B cell (primary cell): ENCODE data around the gene SORL1. TPM values are rescaled to one million over a fixed set of nuclear protein-coding genes. Genes with fewer than 3 reads are reported as not detected.

Experiments
- ATAC-seq: fragments of 200-7000 bp; cut with Tn5 transposase; one replicate; pipeline ENCODE4 v1.10.0; 2021; ENCODE audit warnings: low read depth, mild to moderate bottlenecking, moderate number of reproducible peaks, moderate library complexity
- CTCF ChIA-PET: fragments of 350-600 bp; sonication (Branson Sonifier 250); formaldehyde crosslinking; loops from one replicate; lab custom pipeline; 2021; ENCODE audit warnings: antibody characterized with exemption, inconsistent platforms; lab: Charles Lee
- POLR2A ChIA-PET: fragments of 350-600 bp; sonication (Branson Sonifier 250); formaldehyde crosslinking; loops from one replicate; lab custom pipeline; 2021; ENCODE audit warnings: antibody characterized with exemption; lab: Charles Lee
- DNase-seq: peaks from one replicate; pipeline ENCODE4 v3.0.0; 2013
- H2AFZ ChIP-seq: 2 replicates; pipeline ENCODE4 v1.6.1; 2012; ENCODE audit warnings: mild to moderate bottlenecking, low read depth, low read length; ENCODE audit not compliant: insufficient read depth, poor library complexity, severe bottlenecking
- H3K27ac ChIP-seq, 2 donors: 1 replicate in 1 of 2; 2 replicates in 1 of 2; pipeline ENCODE4 v1.5.1; 2012 to 2013; ENCODE audit warnings: low read length in 2 of 2, mild to moderate bottlenecking in 2 of 2, moderate library complexity in 1 of 2
- H3K27me3 ChIP-seq, 4 experiments: fragments of 200-600 bp in 1 of 4; sonication (generic) in 1 of 4; replicated peaks in 1 of 4; 1 replicate in 2 of 4; 2 replicates in 2 of 4; pipeline versions ENCODE4 v1.6.1 to v1.7.0; 2013 to 2016; ENCODE audit warnings: low read length in 3 of 4, mild to moderate bottlenecking in 2 of 4, mixed read lengths in 1 of 4, moderate library complexity in 1 of 4; ENCODE audit not compliant: insufficient read depth in 4 of 4, control insufficient read depth in 3 of 4; ENCODE audit errors: control extremely low read depth in 1 of 4
- H3K36me3 ChIP-seq, 2 experiments: replicated peaks in 1 of 2; 1 replicate in 1 of 2; 2 replicates in 1 of 2; pipeline versions ENCODE4 v1.6.1 to v1.7.1; 2013; ENCODE audit warnings: low read length in 1 of 2; ENCODE audit not compliant: insufficient read depth in 2 of 2, control insufficient read depth in 1 of 2; ENCODE audit errors: control extremely low read depth in 1 of 2, extremely low read depth in 1 of 2
- H3K4me1 ChIP-seq, 2 donors: fragments of 200-600 bp in 1 of 2; sonication (generic) in 1 of 2; 1 replicate in 1 of 2; 2 replicates in 1 of 2; pipeline versions ENCODE4 v1.5.1 to v1.6.1; 2013 to 2017; ENCODE audit warnings: low read length in 2 of 2; ENCODE audit not compliant: control insufficient read depth in 2 of 2, insufficient read depth in 2 of 2
- H3K4me2 ChIP-seq: replicated peaks from 2 replicates; pipeline ENCODE3; 2012; ENCODE audit warnings: mild to moderate bottlenecking, low read depth, low read length; ENCODE audit not compliant: poor library complexity, severe bottlenecking
- H3K4me3 ChIP-seq, 5 experiments: fragments of 200-600 bp in 1 of 5; sonication (generic) in 1 of 5; 1 replicate in 3 of 5; 2 replicates in 2 of 5; pipeline versions ENCODE4 v1.5.1 to v1.7.0; 2011 to 2016; ENCODE audit warnings: low read length in 4 of 5, mild to moderate bottlenecking in 4 of 5, low read depth in 2 of 5, control low read depth in 1 of 5, moderate library complexity in 1 of 5; ENCODE audit not compliant: insufficient read depth in 1 of 5; ENCODE audit errors: control extremely low read depth in 1 of 5, extremely low read depth in 1 of 5
- H3K79me2 ChIP-seq: fragments of 200-600 bp; sonication (generic); one replicate; pipeline ENCODE4 v1.6.0; 2016; ENCODE audit warnings: low read length; ENCODE audit not compliant: control insufficient read depth, insufficient read depth
- H3K9ac ChIP-seq: fragments of 200-600 bp; sonication (generic); 2 replicates; pipeline ENCODE4 v1.6.1; 2017; ENCODE audit warnings: mild to moderate bottlenecking, low read length, moderate library complexity
- H3K9me3 ChIP-seq, 3 donors: one replicate each; pipeline versions ENCODE4 v1.6.1 to v1.7.1; 2013; ENCODE audit warnings: low read length in 2 of 3; ENCODE audit not compliant: control insufficient read depth in 2 of 3, insufficient read depth in 1 of 3; ENCODE audit errors: control extremely low read depth in 1 of 3
- H4K20me1 ChIP-seq: 2 replicates; pipeline ENCODE4 v1.6.0; 2012; ENCODE audit warnings: mild to moderate bottlenecking, low read length; ENCODE audit not compliant: insufficient read depth, control insufficient read depth, poor library complexity, severe bottlenecking
- H3K27ac Mint-ChIP-seq: one replicate; pipeline ENCODE4 v1.8.0; 2021; ENCODE audit warnings: mixed read lengths
- H3K27me3 Mint-ChIP-seq: one replicate; pipeline ENCODE4 v1.8.0; 2021; ENCODE audit warnings: mixed read lengths
- H3K4me1 Mint-ChIP-seq: one replicate; pipeline ENCODE4 v1.8.0; 2021; ENCODE audit warnings: mixed read lengths
- H3K4me3 Mint-ChIP-seq: one replicate; pipeline ENCODE4 v1.8.0; 2021; ENCODE audit warnings: mixed read lengths
- H3K9me3 Mint-ChIP-seq: one replicate; pipeline ENCODE4 v1.8.0; 2022; ENCODE audit warnings: mixed read lengths; ENCODE audit not compliant: insufficient read depth
- EZH2 ChIP-seq: IDR thresholded peaks from 2 replicates; pipeline ENCODE4 v1.6.1; 2012; ENCODE audit warnings: borderline replicate concordance, low read depth, mild to moderate bottlenecking, moderate library complexity, low read length; ENCODE audit not compliant: insufficient read depth, poor library complexity, severe bottlenecking
- WGBS: methylation state at CpG from one replicate; pipeline ENCODE4 v1.1.5; 2013; ENCODE audit warnings: missing lambda C conversion rate; ENCODE audit not compliant: insufficient coverage; 5-methylcytosine and 5-hydroxymethylcytosine counted together
- intact Hi-C: fragments of 100-400 bp; cut with micrococcal nuclease; formaldehyde crosslinking; loops from one replicate; pipeline ENCODE4 v1.10.0; 2022
- polyA plus RNA-seq: library from polyadenylated mRNA; depleted of rRNA; stranded (reverse); fragments of >200 nt; gene quantifications from 2 replicates; pipeline ENCODE4 v1.2.3, GENCODE V29; 2012
- total RNA-seq, 2 donors: library from RNA; stranded (reverse); fragments of 120-200 nt in 1 of 2; gene quantifications; 1 replicate in 1 of 2; 2 replicates in 1 of 2; pipeline versions ENCODE4 v1.2.3 to v1.2.4, GENCODE V29; 2013 to 2022
- TF ChIP-seq, protein P1 (sequence below): fragments of 200-600 bp; IDR thresholded peaks from one replicate; pipeline ENCODE4 v1.8.0; 2022; ENCODE audit warnings: antibody characterized with exemption, mild to moderate bottlenecking

The SORL1 gene
- total and polyA plus RNA-seq, 2 donors (not counting 1 experiment from before 2014, with no cell fraction given) = 13.0 to 396 TPM

DNA sequence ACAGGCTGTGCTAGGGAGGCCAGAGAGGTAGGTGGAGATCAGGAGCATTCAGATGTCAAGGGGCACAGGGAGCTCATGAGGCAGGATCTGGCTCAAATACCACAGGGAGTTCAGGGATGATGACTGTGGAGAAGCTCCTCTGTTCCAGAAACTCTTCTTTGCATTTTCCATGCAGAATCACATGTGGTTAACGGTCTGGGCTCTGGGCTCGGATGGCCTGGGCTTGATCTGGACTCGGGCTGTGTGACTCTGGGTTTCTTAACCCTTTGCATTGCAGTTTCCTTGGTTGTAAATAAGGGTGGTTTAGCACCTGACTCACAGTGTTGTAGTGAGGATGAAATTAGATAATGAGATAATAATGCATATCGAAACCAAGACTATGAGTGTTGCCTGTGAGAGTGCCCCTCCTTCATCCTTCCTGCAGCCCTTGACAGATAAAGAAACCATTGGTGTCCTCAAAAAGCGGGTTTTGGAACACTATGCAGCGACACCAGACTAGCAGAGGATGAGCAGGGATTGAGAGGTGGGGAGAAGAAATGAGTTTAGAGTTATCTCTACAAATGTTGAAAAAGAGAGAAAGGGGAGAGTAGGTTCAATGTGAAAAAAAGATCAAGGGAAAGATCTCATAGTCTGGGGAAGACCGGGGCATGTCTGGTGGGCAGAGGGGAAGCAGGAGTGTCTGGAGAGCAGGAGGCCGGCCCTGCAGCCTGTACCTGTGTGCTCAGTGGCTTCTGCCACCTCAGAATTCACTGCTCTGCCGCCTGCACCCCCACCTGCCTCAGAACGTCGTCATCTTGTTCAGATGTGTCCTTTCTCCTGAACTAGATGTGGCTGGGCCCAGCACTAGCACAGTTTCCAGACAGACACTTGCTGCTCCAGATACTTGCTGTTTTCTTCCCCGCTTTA, 198.5 kb downstream of the SORL1 start:
- CTCF ChIA-PET = no interaction called here
- intact Hi-C loops = loop anchor here (10.0 kb wide), 1 partner anchor 1204 kb away; no protein-coding TSS in a partner anchor

DNA sequence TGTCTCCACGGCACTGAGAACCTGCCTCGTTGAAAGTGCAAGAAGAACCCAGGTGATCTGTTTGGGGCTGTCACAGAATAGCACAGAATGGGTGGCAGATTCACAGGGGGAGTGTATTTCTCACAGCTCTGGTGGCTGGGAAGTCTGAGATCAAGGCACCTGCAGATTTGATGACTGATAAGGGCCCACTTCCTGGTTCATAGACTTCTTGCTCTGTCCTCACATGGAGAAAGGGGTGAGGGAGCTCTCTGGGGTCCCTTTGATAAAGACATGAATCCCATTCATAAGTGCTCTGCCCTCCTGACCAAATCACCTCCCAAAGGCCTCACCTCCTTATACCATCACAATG, 199.1 kb downstream of the SORL1 start:
- WGBS = 86% methylated on average over 2 of the region's 2 CpGs
- no peak for ATAC-seq
- no peak overlapping the region for H3K27ac Mint-ChIP-seq

More for the DNA sequence above, 198.5 kb downstream of the SORL1 start:
- H3K27me3 ChIP-seq = peaks cover 0 to 8% (median 4%) of the 10 kb centered on the region in 4 experiments
- POLR2A ChIA-PET = no interaction called here
- H3K9me3 Mint-ChIP-seq = no peaks in the 10 kb centered on the region
- TF ChIP-seq, protein P1, sequence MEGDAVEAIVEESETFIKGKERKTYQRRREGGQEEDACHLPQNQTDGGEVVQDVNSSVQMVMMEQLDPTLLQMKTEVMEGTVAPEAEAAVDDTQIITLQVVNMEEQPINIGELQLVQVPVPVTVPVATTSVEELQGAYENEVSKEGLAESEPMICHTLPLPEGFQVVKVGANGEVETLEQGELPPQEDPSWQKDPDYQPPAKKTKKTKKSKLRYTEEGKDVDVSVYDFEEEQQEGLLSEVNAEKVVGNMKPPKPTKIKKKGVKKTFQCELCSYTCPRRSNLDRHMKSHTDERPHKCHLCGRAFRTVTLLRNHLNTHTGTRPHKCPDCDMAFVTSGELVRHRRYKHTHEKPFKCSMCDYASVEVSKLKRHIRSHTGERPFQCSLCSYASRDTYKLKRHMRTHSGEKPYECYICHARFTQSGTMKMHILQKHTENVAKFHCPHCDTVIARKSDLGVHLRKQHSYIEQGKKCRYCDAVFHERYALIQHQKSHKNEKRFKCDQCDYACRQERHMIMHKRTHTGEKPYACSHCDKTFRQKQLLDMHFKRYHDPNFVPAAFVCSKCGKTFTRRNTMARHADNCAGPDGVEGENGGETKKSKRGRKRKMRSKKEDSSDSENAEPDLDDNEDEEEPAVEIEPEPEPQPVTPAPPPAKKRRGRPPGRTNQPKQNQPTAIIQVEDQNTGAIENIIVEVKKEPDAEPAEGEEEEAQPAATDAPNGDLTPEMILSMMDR = no peak
- TF ChIP-seq EZH2 = no peak
- H3K4me2 ChIP-seq = no peak overlapping the region
- no peak for ATAC-seq
- WGBS = 86% methylated on average over 11 of the region's 12 CpGs
- DNase-seq = no peak
- no peak overlapping the region for H3K27ac Mint-ChIP-seq
- H3K27me3 Mint-ChIP-seq = peaks cover 21% of the 10 kb centered on the region
- H3K9ac ChIP-seq = no peak overlapping the region
- no peaks in the 10 kb centered on the region for H3K79me2 ChIP-seq
- H2AFZ ChIP-seq = no peak overlapping the region
- H3K36me3 ChIP-seq = no peaks in the 10 kb centered on the region
- H3K27ac ChIP-seq = no peak overlapping the region
- peaks cover 6% of the 10 kb centered on the region in 2 donors for H3K4me1 ChIP-seq
- H3K9me3 ChIP-seq = no peaks in the 10 kb centered on the region
- peaks cover 4% of the 10 kb centered on the region for H3K4me1 Mint-ChIP-seq
- H3K4me3 Mint-ChIP-seq = no peak overlapping the region
- H4K20me1 ChIP-seq = no peaks in the 10 kb centered on the region
- H3K4me3 ChIP-seq = no peak overlapping the region

More for the DNA sequence above, 199.1 kb downstream of the SORL1 start:
- Histone ChIP-seq H3K4me3 (no peak overlapping the region), H3K36me3 (no peaks in the 10 kb centered on the region), H3K27ac (no peak overlapping the region), H4K20me1 (no peaks in the 10 kb centered on the region), H3K4me1 (peaks cover 6 to 10% of the 10 kb centered on the region in 2 donors), H3K9ac (no peak overlapping the region), H3K79me2 (no peaks in the 10 kb centered on the region), H3K27me3 (peaks cover 0 to 8% (median 4%) of the 10 kb centered on the region in 4 experiments), H3K4me2 (no peak overlapping the region), H3K9me3 (no peaks in the 10 kb centered on the region), H2AFZ (no peak overlapping the region)
- no peak for DNase-seq
- H3K27me3 Mint-ChIP-seq = peaks cover 21% of the 10 kb centered on the region
- H3K9me3 Mint-ChIP-seq = no peaks in the 10 kb centered on the region
- peaks cover 8% of the 10 kb centered on the region for H3K4me1 Mint-ChIP-seq
- H3K4me3 Mint-ChIP-seq = no peak overlapping the region
- intact Hi-C loops = loop anchor here (10.0 kb wide), 1 partner anchor 1204 kb away; no protein-coding TSS in a partner anchor
- POLR2A ChIA-PET = no interaction called here
- TF ChIP-seq EZH2 = no peak
- TF ChIP-seq, protein P1 = no peak
- CTCF ChIA-PET = no interaction called here
